ENCODE data around the gene TNK2. TPM values are rescaled to one million over a fixed set of nuclear protein-coding genes. Genes with fewer than 3 reads are reported as not detected.

Gene TNK2
- total and polyA plus RNA-seq, 2 of the 8 experiments (the other 6 are each of a cell fraction or from before 2014, with no cell fraction given): 10.4 to 33.9 TPM

DNA sequence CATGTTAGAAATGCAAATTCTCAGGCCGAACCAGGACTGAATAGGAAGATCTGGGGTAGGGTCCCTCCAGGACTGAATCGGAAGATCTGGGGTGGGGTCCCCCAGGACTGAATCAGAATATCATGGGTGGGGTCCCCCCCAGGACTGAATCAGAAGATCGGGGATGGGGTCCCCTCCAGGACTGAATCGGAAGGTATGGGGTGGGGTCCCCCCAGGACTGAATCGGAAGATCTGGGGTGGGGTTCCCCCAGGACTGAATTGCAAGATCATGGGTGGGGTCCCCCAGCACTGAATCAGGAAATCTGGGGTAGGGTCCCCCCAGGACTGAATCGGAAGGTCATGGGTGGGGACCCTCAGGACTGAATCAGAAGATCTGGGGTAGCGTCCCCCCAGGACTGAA is 48.2 kb upstream of the TNK2 start:
- peaks cover 0 to 3% (median under 1%) of the 10 kb centered on the region in 4 experiments; a peak in 2 of 8 replicates for H3K36me3 ChIP-seq (ENCODE audit: control insufficient read depth in 2 of 4, insufficient read depth in 4 of 4, low read length in 3 of 4)
- H3K79me2 ChIP-seq (ENCODE audit: control insufficient read depth in 1 of 2, insufficient read depth in 2 of 2, low read length in 2 of 2): no peaks in the 10 kb centered on the region
- no peak overlapping the region for H4K91ac ChIP-seq (replicated peaks; ENCODE audit: insufficient read length, low read length)
- no peaks in the 10 kb centered on the region for H4K20me1 ChIP-seq (replicated peaks in 1 of 2; ENCODE audit: control insufficient read depth in 1 of 2, insufficient read depth in 2 of 2, low read length in 2 of 2)
- H3K9ac ChIP-seq (replicated peaks in 1 of 4; ENCODE audit: extremely low read depth in 1 of 4, low read depth in 3 of 4, low read length in 3 of 4): no peak overlapping the region
- H3K18ac ChIP-seq (ENCODE audit: extremely low read depth, low read length): no peak overlapping the region
- FAIRE-seq (no peak), DNase-seq (ENCODE audit: low read depth in 1 of 2, low spot score in 2 of 2) (no peak)
- no peak overlapping the region for H2BK120ac ChIP-seq (replicated peaks; ENCODE audit: low read depth, low read length)
- H2BK20ac ChIP-seq (ENCODE audit: low read length): no peak overlapping the region
- ChIA-PET POLR2A (ENCODE audit: partially characterized antibody) (no interaction called here), CTCF (ENCODE audit: partially characterized antibody) (no interaction called here)
- no peak overlapping the region for H3K56ac ChIP-seq (replicated peaks; ENCODE audit: insufficient read length, low read depth, low read length)
- H4K5ac ChIP-seq (ENCODE audit: insufficient read length, low read depth, low read length): no peak overlapping the region
- H3K4me3 ChIP-seq (ENCODE audit: extremely low read depth in 1 of 4, insufficient read depth in 2 of 4, low read depth in 3 of 4, low read length in 4 of 4): no peak overlapping the region
- H2AFZ ChIP-seq (ENCODE audit: low read length): no peak overlapping the region
- peaks cover 0 to 3% of the 10 kb centered on the region in 2 experiments; a peak in 1 of 4 replicates for H3K9me3 ChIP-seq (ENCODE audit: insufficient read depth in 2 of 2, low read depth in 1 of 2, low read length in 1 of 2)
- peaks cover 0 to 3% (median under 1%) of the 10 kb centered on the region in 4 experiments; a peak in 3 of 7 replicates for H3K4me1 ChIP-seq (replicated peaks in 1 of 4; ENCODE audit: control insufficient read depth in 3 of 4, insufficient read depth in 4 of 4, low read length in 3 of 4)
- no peaks in the 10 kb centered on the region for H3K23me2 ChIP-seq (ENCODE audit: low read depth, low read length)
- H4K8ac ChIP-seq (ENCODE audit: extremely low read depth, insufficient read depth, low read length): no peak overlapping the region
- no peak overlapping the region for H3K4ac ChIP-seq (replicated peaks; ENCODE audit: insufficient read length, low read depth, low read length)
- H3K27ac ChIP-seq (ENCODE audit: low read depth, low read length): no peak overlapping the region
- WGBS, 2 experiments (ENCODE audit: extremely low coverage in 1 of 2, insufficient coverage in 1 of 2, insufficient read length in 1 of 2, insufficient replicate concordance in 2 of 2, low coverage in 1 of 2, low lambda C conversion rate in 2 of 2, missing lambda C conversion rate in 1 of 2): 91% methylated on average over 7 of the region's 7 CpGs; no CpG with 5 or more reads in 1 of the 2 experiments
- H3K14ac ChIP-seq (ENCODE audit: insufficient read length): no peak overlapping the region
- no peak overlapping the region for H2BK12ac ChIP-seq (ENCODE audit: low read depth, low read length)
- H2BK5ac ChIP-seq (ENCODE audit: low read depth, low read length): no peak overlapping the region
- H3K79me1 ChIP-seq (ENCODE audit: low read depth, low read length): no peaks in the 10 kb centered on the region
- H3K4me2 ChIP-seq (ENCODE audit: insufficient read depth in 1 of 2, low read depth in 2 of 2, low read length in 2 of 2): no peak overlapping the region
- H2AK5ac ChIP-seq (ENCODE audit: low read depth, low read length): no peak overlapping the region
- H3K27me3 ChIP-seq (replicated peaks in 1 of 4; ENCODE audit: control insufficient read depth in 3 of 4, extremely low read depth in 1 of 4, insufficient read depth in 3 of 4, low read length in 3 of 4): no peaks in the 10 kb centered on the region
- no peak overlapping the region for H2BK15ac ChIP-seq (ENCODE audit: low read length)
- no peak overlapping the region for H3K23ac ChIP-seq (ENCODE audit: insufficient read length)
- TF ChIP-seq EZH2 (IDR thresholded peaks at IDR 0.05; ENCODE audit: low read depth, low read length, severe bottlenecking) (no peak), RXRA (IDR thresholded peaks at IDR 0.05; ENCODE audit: insufficient read depth, low read depth, low read length) (no peak), TAF7 (optimal IDR thresholded peaks at IDR 0.05; ENCODE audit: borderline replicate concordance, low read depth, low read length) (no peak), BRCA1 (IDR thresholded peaks at IDR 0.05; ENCODE audit: low read depth, low read length) (no peak), BACH1 (IDR thresholded peaks at IDR 0.05; ENCODE audit: low read length) (no peak), EGR1 (IDR thresholded peaks at IDR 0.05; ENCODE audit: borderline replicate concordance, low read depth, low read length) (no peak), HDAC2 (IDR thresholded peaks at IDR 0.05; ENCODE audit: borderline replicate concordance in 1 of 2, low read depth in 2 of 2, low read length in 2 of 2) (no peak)
- TF ChIP-seq, protein P1, sequence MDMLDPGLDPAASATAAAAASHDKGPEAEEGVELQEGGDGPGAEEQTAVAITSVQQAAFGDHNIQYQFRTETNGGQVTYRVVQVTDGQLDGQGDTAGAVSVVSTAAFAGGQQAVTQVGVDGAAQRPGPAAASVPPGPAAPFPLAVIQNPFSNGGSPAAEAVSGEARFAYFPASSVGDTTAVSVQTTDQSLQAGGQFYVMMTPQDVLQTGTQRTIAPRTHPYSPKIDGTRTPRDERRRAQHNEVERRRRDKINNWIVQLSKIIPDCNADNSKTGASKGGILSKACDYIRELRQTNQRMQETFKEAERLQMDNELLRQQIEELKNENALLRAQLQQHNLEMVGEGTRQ (IDR thresholded peaks at IDR 0.05; ENCODE audit: low read length): no peak
- TF ChIP-seq, protein P2, sequence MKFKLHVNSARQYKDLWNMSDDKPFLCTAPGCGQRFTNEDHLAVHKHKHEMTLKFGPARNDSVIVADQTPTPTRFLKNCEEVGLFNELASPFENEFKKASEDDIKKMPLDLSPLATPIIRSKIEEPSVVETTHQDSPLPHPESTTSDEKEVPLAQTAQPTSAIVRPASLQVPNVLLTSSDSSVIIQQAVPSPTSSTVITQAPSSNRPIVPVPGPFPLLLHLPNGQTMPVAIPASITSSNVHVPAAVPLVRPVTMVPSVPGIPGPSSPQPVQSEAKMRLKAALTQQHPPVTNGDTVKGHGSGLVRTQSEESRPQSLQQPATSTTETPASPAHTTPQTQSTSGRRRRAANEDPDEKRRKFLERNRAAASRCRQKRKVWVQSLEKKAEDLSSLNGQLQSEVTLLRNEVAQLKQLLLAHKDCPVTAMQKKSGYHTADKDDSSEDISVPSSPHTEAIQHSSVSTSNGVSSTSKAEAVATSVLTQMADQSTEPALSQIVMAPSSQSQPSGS (IDR thresholded peaks at IDR 0.05; ENCODE audit: low read length): no peak
- TF ChIP-seq, protein P3, sequence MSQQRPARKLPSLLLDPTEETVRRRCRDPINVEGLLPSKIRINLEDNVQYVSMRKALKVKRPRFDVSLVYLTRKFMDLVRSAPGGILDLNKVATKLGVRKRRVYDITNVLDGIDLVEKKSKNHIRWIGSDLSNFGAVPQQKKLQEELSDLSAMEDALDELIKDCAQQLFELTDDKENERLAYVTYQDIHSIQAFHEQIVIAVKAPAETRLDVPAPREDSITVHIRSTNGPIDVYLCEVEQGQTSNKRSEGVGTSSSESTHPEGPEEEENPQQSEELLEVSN (IDR thresholded peaks at IDR 0.05): no peak
